GM13977 (cell line): ENCODE data around the gene UNC13B.

Source experiments
- DNase-seq: peaks from one replicate; pipeline ENCODE4 v3.0.0; 2012; ENCODE audit warnings: low spot score
- CTCF ChIP-seq: IDR thresholded peaks from 2 replicates; pipeline ENCODE4 v1.5.1; 2012; ENCODE audit warnings: mild to moderate bottlenecking, control low read depth; ENCODE audit not compliant: insufficient read depth; ENCODE audit errors: extremely low read depth, missing control alignments
- in situ Hi-C: fragments of 300-500 bp; cut with MboI; formaldehyde crosslinking; loops from one replicate; pipeline ENCODE4 v1.12.0; 2022; ENCODE audit warnings: low sequenced_read_pairs, low pct_unique_long_range_greater_than_20kb, mixed read lengths, inconsistent platforms; ENCODE audit not compliant: unreplicated experiment

UNC13B gene

GRCh38 chr9:35357826-35358225, 196.0 kb downstream of the UNC13B start:
- no peak for TF ChIP-seq CTCF
- no peak for DNase-seq
- in situ Hi-C loops, result no loop called here

GRCh38 chr9:35364817-35365585, 203.2 kb downstream of the UNC13B start:
- no peak for TF ChIP-seq CTCF
- in situ Hi-C loops, result no loop called here
- DNase-seq, result no peak

DNA sequence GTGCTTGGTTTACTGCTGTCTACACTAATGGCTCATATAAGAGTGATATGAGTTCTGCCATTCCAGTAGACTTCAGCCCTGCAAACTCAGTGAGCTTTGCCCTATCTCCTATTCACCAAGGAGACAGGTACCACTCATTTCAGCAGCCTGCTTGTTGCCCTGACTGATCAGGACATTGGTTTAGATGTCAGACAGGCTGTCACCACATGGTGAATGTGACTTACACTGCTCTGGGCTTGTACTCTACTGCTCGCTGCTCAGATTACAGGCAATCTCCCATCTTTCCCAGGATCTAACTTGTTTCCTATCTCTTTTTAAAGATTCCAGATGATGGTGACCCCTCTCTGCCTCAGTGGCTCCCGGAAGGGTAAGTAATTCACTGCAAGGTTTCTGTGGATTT, 204.8 kb downstream of the UNC13B start:
- no peak for TF ChIP-seq CTCF
- DNase-seq, result no peak
- in situ Hi-C loops, result no loop called here

- DNase-seq, result no peak
- no peak for TF ChIP-seq CTCF
- in situ Hi-C loops, result no loop called here
Observed at GRCh38 chr9:35367451-35367850, 205.6 kb downstream of the UNC13B start.

GRCh38 chr9:35370241-35370640, 208.4 kb downstream of the UNC13B start:
- TF ChIP-seq CTCF, result no peak
- no peak for DNase-seq
- in situ Hi-C loops, result no loop called here

DNA sequence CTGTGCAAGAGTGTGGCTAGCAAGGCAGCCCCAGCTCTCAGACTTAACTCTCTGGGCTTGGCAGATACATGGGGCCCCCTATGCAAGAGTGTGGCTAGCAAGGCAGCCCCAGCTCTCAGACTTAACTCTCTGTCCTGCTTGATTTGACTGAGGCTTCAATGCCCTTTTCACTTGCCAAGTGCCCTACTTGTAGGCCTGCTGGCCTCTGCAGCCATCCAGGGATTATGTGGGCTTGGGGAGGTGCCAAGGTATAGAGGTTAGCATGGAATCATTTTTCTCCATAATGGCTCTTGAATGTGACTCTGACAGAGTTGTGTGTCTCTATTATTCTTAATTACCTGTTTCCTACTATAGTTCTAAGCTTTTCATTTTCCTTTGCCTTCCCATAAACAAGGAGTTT, 212.6 kb downstream of the UNC13B start:
- DNase-seq, result no peak
- no peak for TF ChIP-seq CTCF
- in situ Hi-C loops, result no loop called here
